Karpas-422 (cell line): ENCODE results near the gene TUT4. TPM values are rescaled to one million over a fixed set of nuclear protein-coding genes. Genes with fewer than 3 reads are reported as not detected.

ENCODE experiments used
- DNase-seq: peaks from one replicate; pipeline ENCODE4 v3.0.0-alpha.2; 2015
- H2AFZ ChIP-seq: fragments of 200-600 bp; sonication (generic); 2 replicates; pipeline ENCODE4 v1.6.1; 2014; ENCODE audit warnings: antibody characterized with exemption, low read length, mixed read lengths
- H3K27ac ChIP-seq: fragments of 200-600 bp; sonication (generic); 2 replicates; pipeline ENCODE4 v1.5.1; 2014; ENCODE audit warnings: mild to moderate bottlenecking, low read length, moderate library complexity
- H3K27me3 ChIP-seq: fragments of 200-600 bp; sonication (generic); 2 replicates; pipeline ENCODE4 v1.6.1; 2014; ENCODE audit warnings: low read length, mixed read lengths
- H3K36me3 ChIP-seq: fragments of 200-600 bp; sonication (generic); 2 replicates; pipeline ENCODE4 v1.6.1; 2014; ENCODE audit warnings: low read length, mixed read lengths; ENCODE audit not compliant: insufficient read depth
- H3K4me1 ChIP-seq: fragments of 200-600 bp; sonication (generic); 2 replicates; pipeline ENCODE4 v1.6.1; 2014; ENCODE audit warnings: mild to moderate bottlenecking, low read length, mixed read lengths
- H3K4me2 ChIP-seq: fragments of 200-600 bp; sonication (generic); 2 replicates; pipeline ENCODE4 v1.6.1; 2014; ENCODE audit warnings: low read length, low read depth, mild to moderate bottlenecking; ENCODE audit not compliant: poor library complexity, severe bottlenecking
- H3K4me3 ChIP-seq: fragments of 200-600 bp; sonication (generic); 2 replicates; pipeline ENCODE4 v1.5.1; 2014; ENCODE audit warnings: mild to moderate bottlenecking, antibody characterized with exemption, low read length, mixed read lengths
- H3K79me2 ChIP-seq: fragments of 200-600 bp; sonication (generic); 2 replicates; pipeline ENCODE4 v1.6.1; 2014; ENCODE audit warnings: mild to moderate bottlenecking, low read length, mixed read lengths
- H3K9ac ChIP-seq: fragments of 200-600 bp; sonication (generic); 2 replicates; pipeline ENCODE4 v1.6.0; 2014; ENCODE audit warnings: low read length
- H3K9me2 ChIP-seq: fragments of 200-600 bp; sonication (generic), shearing (Covaris generic); replicated peaks from 2 replicates; pipeline ENCODE4 v1.6.0; 2014; ENCODE audit warnings: mild to moderate bottlenecking, low read length, moderate library complexity; ENCODE audit not compliant: insufficient read depth
- H3K9me3 ChIP-seq: fragments of 300-700, 200-600 bp; sonication (generic); 2 replicates; pipeline ENCODE4 v1.6.1; 2014; ENCODE audit warnings: low read length, mixed read lengths
- H4K20me1 ChIP-seq: fragments of 200-600 bp; sonication (generic); 2 replicates; pipeline ENCODE4 v1.6.1; 2014; ENCODE audit warnings: mild to moderate bottlenecking, antibody characterized with exemption, low read length, low read depth; ENCODE audit not compliant: insufficient read depth
- total RNA-seq: library from RNA; depleted of rRNA; stranded (reverse); fragments of >200 nt; shearing (Covaris generic); gene quantifications from 2 replicates; pipeline ENCODE4 v1.2.3, GENCODE V29; 2014; ENCODE audit warnings: low replicate concordance

The TUT4 gene
- total RNA-seq, 1 experiment from 2014 or later: 97.8 TPM

DNA sequence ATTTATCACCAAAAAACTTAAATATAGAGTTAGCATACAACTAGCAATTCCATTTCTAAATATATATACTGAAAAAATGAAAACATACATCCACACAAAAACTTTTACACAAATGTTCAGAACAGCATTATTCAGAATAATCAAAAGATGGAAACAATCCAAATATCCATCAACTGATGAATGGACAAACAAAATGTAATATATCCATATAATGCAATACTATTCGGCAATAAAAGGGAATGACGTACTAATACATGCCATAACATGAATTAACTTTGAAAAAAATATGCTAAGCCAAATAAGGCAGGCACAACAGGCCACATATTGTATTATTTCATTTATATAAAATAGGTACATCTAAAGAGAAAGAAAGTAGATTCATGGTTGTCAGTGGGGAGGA, 33.9 kb downstream of the TUT4 start:
- DNase-seq: no peak
- no peaks in the 10 kb centered on the region for H3K4me1 ChIP-seq
- no peak overlapping the region for H3K4me2 ChIP-seq
- no peaks in the 10 kb centered on the region for H3K27me3 ChIP-seq
- H3K36me3 ChIP-seq: peaks cover 21% of the 10 kb centered on the region; the same call in 1 of the 2 replicates
- no peaks in the 10 kb centered on the region for H3K9me2 ChIP-seq
- H3K9me3 ChIP-seq: no peaks in the 10 kb centered on the region
- H3K79me2 ChIP-seq: peaks cover 84% of the 10 kb centered on the region
- H3K4me3 ChIP-seq: no peak overlapping the region
- H4K20me1 ChIP-seq: no peaks in the 10 kb centered on the region
- H3K27ac ChIP-seq: no peak overlapping the region
- H2AFZ ChIP-seq: no peak overlapping the region
- H3K9ac ChIP-seq: no peak overlapping the region

GRCh38 chr1:52511851-52512615, 40.9 kb downstream of the TUT4 start:
- H3K27me3 ChIP-seq: no peaks in the 10 kb centered on the region
- no peak for DNase-seq

DNA sequence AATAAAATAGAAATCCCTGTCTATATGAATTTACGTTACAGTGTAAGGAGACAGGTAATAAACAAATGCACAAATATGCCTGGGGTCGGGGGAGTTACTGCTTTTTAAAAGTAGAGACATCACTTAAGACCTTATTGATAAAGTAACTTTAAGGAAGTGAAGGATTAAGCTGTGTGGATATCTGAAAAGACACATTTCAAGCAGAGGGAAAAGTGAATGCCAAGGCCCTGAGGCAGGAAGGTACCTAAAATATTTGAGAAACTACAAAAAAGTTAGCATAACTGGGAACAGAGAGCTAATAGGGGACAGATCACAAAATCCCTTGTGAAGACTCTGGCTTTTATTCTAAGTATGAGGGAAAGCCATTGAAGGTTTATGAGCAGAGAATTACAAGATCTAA, 41.5 kb downstream of the TUT4 start:
- H3K9ac ChIP-seq: no peak overlapping the region
- no peak overlapping the region for H3K27ac ChIP-seq
- H3K9me3 ChIP-seq: no peaks in the 10 kb centered on the region
- H3K4me2 ChIP-seq: no peak overlapping the region
- peaks cover 70% of the 10 kb centered on the region for H3K79me2 ChIP-seq
- no peak overlapping the region for H2AFZ ChIP-seq
- no peaks in the 10 kb centered on the region for H4K20me1 ChIP-seq
- H3K27me3 ChIP-seq: no peaks in the 10 kb centered on the region
- H3K9me2 ChIP-seq: no peaks in the 10 kb centered on the region
- H3K4me1 ChIP-seq: no peaks in the 10 kb centered on the region
- H3K36me3 ChIP-seq: peaks cover 25% of the 10 kb centered on the region; the same call in 1 of the 2 replicates
- DNase-seq: no peak
- H3K4me3 ChIP-seq: no peak overlapping the region

More at GRCh38 chr1:52511851-52512615, 40.9 kb downstream of the TUT4 start:
- Histone ChIP-seq H3K4me2 (no peak overlapping the region), H2AFZ (no peak overlapping the region), H3K27ac (no peak overlapping the region), H3K9me2 (no peaks in the 10 kb centered on the region), H3K9me3 (no peaks in the 10 kb centered on the region), H4K20me1 (no peaks in the 10 kb centered on the region), H3K4me1 (no peaks in the 10 kb centered on the region), H3K9ac (no peak overlapping the region), H3K4me3 (no peak overlapping the region), H3K79me2 (peaks cover 71% of the 10 kb centered on the region), H3K36me3 (peaks cover 22% of the 10 kb centered on the region; the same call in 1 of the 2 replicates)

- H3K36me3 ChIP-seq: peaks cover 15% of the 10 kb centered on the region; the same call in 1 of the 2 replicates
- H3K4me2 ChIP-seq: no peak overlapping the region
- no peak for DNase-seq
- H3K9me2 ChIP-seq: no peaks in the 10 kb centered on the region
- no peaks in the 10 kb centered on the region for H3K27me3 ChIP-seq
- H2AFZ ChIP-seq: no peak overlapping the region
- no peaks in the 10 kb centered on the region for H3K9me3 ChIP-seq
- H3K4me1 ChIP-seq: no peaks in the 10 kb centered on the region
- no peak overlapping the region for H3K9ac ChIP-seq
- no peaks in the 10 kb centered on the region for H4K20me1 ChIP-seq
- no peak overlapping the region for H3K27ac ChIP-seq
- no peak overlapping the region for H3K4me3 ChIP-seq
- H3K79me2 ChIP-seq: peaks cover 77% of the 10 kb centered on the region
These were observed 45.9 kb downstream of the TUT4 start for GRCh38 chr1:52506920-52507546.

DNA sequence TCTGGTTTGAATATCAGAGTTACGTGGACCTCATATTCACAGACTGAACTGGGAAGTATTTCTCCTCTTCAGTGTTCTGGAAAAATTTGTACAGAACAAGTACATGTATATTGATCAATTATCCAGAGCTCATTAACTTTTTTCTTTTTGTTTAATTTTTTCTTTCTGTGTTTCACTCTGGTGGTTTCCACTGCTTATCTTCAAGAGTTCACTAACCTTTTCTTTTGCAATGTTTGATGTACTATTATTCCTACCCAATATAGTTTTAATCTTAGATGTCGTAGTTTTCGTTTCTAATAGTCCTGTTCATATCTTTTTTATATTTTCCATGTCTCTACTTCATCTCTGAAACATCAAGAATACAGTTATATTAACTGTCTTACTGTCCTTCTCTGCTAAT, 46.5 kb downstream of the TUT4 start:
- Histone ChIP-seq H2AFZ (no peak overlapping the region), H3K4me3 (no peak overlapping the region), H3K79me2 (peaks cover 74% of the 10 kb centered on the region), H3K9me3 (no peaks in the 10 kb centered on the region), H4K20me1 (no peaks in the 10 kb centered on the region), H3K27me3 (no peaks in the 10 kb centered on the region), H3K9ac (no peak overlapping the region), H3K27ac (no peak overlapping the region), H3K4me2 (no peak overlapping the region), H3K4me1 (no peaks in the 10 kb centered on the region), H3K36me3 (peaks cover 15% of the 10 kb centered on the region; the same call in 1 of the 2 replicates), H3K9me2 (no peaks in the 10 kb centered on the region)
- DNase-seq: no peak

GRCh38 chr1:52504720-52505119, 48.2 kb downstream of the TUT4 start:
- Histone ChIP-seq H2AFZ (no peak overlapping the region), H3K4me2 (no peak overlapping the region), H3K27me3 (no peaks in the 10 kb centered on the region), H3K9me2 (no peaks in the 10 kb centered on the region), H3K9ac (no peak overlapping the region), H3K27ac (no peak overlapping the region), H4K20me1 (no peaks in the 10 kb centered on the region), H3K4me1 (no peaks in the 10 kb centered on the region), H3K36me3 (peaks cover 15% of the 10 kb centered on the region; the same call in 1 of the 2 replicates), H3K9me3 (no peaks in the 10 kb centered on the region), H3K79me2 (peaks cover 74% of the 10 kb centered on the region), H3K4me3 (no peak overlapping the region)
- no peak for DNase-seq

DNA sequence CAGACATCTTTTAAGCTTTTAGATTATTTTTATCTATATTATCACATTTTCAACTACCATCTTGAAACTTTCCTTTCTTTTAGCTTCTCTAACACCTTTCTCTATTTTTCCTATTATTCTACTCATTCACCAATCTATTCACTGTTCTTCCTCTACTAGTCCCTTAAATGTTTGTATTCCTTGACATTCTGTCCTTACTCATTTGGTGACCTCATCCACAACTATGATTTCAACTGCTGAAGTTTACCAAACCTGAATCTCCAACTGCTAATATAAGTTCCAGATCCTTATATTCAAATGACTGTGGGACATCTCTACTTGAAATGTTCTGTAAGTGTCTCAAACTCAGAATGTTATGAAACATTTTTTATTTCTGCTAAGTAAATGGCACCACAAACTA, 49.2 kb downstream of the TUT4 start:
- no peaks in the 10 kb centered on the region for H3K27me3 ChIP-seq
- H3K79me2 ChIP-seq: peaks cover 76% of the 10 kb centered on the region
- H3K4me2 ChIP-seq: no peak overlapping the region
- no peaks in the 10 kb centered on the region for H3K9me2 ChIP-seq
- H3K4me1 ChIP-seq: no peaks in the 10 kb centered on the region
- no peak overlapping the region for H3K4me3 ChIP-seq
- peaks cover 15% of the 10 kb centered on the region; the same call in 1 of the 2 replicates for H3K36me3 ChIP-seq
- DNase-seq: no peak
- H3K9ac ChIP-seq: no peak overlapping the region
- no peaks in the 10 kb centered on the region for H4K20me1 ChIP-seq
- H3K27ac ChIP-seq: no peak overlapping the region
- no peak overlapping the region for H2AFZ ChIP-seq
- H3K9me3 ChIP-seq: no peaks in the 10 kb centered on the region

DNA sequence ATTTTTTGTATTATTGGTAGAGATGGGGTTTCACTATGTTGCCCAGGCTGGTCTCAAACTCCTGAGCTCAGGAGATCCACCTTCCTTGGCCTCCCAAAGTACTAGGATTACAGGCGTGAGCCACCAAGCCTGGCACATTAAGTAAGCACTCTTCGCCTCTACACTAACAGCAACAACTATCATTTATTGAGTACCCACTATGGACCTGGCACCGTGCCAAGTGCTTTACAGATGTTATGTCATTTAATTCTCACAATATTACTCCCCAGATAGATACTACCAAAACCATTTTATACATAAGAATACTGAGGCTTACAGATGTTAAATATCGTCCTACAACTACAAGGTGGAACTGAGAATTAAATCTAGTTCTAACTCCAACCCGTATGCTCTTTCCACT, 50.1 kb downstream of the TUT4 start:
- H3K27ac ChIP-seq: no peak overlapping the region
- DNase-seq: no peak
- no peak overlapping the region for H2AFZ ChIP-seq
- no peaks in the 10 kb centered on the region for H3K9me2 ChIP-seq
- peaks cover 78% of the 10 kb centered on the region for H3K79me2 ChIP-seq
- H3K27me3 ChIP-seq: no peaks in the 10 kb centered on the region
- no peak overlapping the region for H3K9ac ChIP-seq
- no peak overlapping the region for H3K4me3 ChIP-seq
- no peaks in the 10 kb centered on the region for H3K4me1 ChIP-seq
- H3K9me3 ChIP-seq: no peaks in the 10 kb centered on the region
- H3K4me2 ChIP-seq: no peak overlapping the region
- no peaks in the 10 kb centered on the region for H4K20me1 ChIP-seq
- peaks cover 15% of the 10 kb centered on the region; the same call in 1 of the 2 replicates for H3K36me3 ChIP-seq
